Measurements from ENCODE around the gene FKBP1A. TPM values are rescaled to one million over a fixed set of nuclear protein-coding genes. Genes with fewer than 3 reads are reported as not detected.

Gene FKBP1A
- total and polyA plus RNA-seq, 9 of the 15 experiments (the other 6 are each of a cell fraction or from before 2014, with no cell fraction given) = 48.8 to 502 (median 89.6) TPM

- 0 out of 4 replicates have a peak, but pooled peaks of 1 of the 2 experiments have one; percentile 35 for TF ChIP-seq BCLAF1 (IDR thresholded peaks at IDR 0.05; ENCODE audit: borderline replicate concordance in 1 of 2, control insufficient read depth in 1 of 2, low read depth in 2 of 2, low read length in 1 of 2)
- no peak for TF ChIP-seq KAT7 (CRISPR knock-in tag; IDR thresholded peaks at IDR 0.05; ENCODE audit: borderline replicate concordance)
- TF ChIP-seq HEY1 (CRISPR knock-in tag; IDR thresholded peaks at IDR 0.05; ENCODE audit: borderline replicate concordance) = no peak
- TF ChIP-seq ZNF253 (CRISPR knock-in tag; conservative IDR thresholded peaks at IDR 0.05) = no peak
- no peak for TF ChIP-seq RFX5 (IDR thresholded peaks at IDR 0.05; ENCODE audit: low read depth, low read length)
- TF ChIP-seq USF1 (CRISPR knock-in tag; IDR thresholded peaks at IDR 0.05) = no peak
- TF ChIP-seq ZNF354B (CRISPR knock-in tag; IDR thresholded peaks at IDR 0.05) = no peak
- no peak for TF ChIP-seq RUNX1 (IDR thresholded peaks at IDR 0.05; ENCODE audit: low read depth)
- TF ChIP-seq FOXP4 (CRISPR knock-in tag; IDR thresholded peaks at IDR 0.05; ENCODE audit: borderline replicate concordance) = no peak
- TF ChIP-seq SAFB2 (IDR thresholded peaks at IDR 0.05; ENCODE audit: borderline replicate concordance, low read depth, low read length, severe bottlenecking) = no peak
- no peak for TF ChIP-seq SPI1 (IDR thresholded peaks at IDR 0.05; ENCODE audit: borderline replicate concordance, low read depth, low read length)
- TF ChIP-seq TRIM28 (IDR thresholded peaks at IDR 0.05) = no peak
- no peak for TF ChIP-seq OTX1 (CRISPR knock-in tag; IDR thresholded peaks at IDR 0.05)
- no peak for TF ChIP-seq ZNF764 (CRISPR knock-in tag; IDR thresholded peaks at IDR 0.05; ENCODE audit: low read depth)
- no peak for TF ChIP-seq ADNP (tag; IDR thresholded peaks at IDR 0.05)
- 0 out of 2 replicates have a peak, but pooled peaks have one; percentile 45 for TF ChIP-seq ZNF766 (CRISPR knock-in tag; conservative IDR thresholded peaks at IDR 0.05)
- TF ChIP-seq PHF21A (IDR thresholded peaks at IDR 0.05; ENCODE audit: borderline replicate concordance, low read depth) = no peak
- no peak for TF ChIP-seq CBFA2T3 (IDR thresholded peaks at IDR 0.05)
- peak; percentile 70 for TF ChIP-seq L3MBTL2 (IDR thresholded peaks at IDR 0.05)
- no peak for TF ChIP-seq TRIM25 (IDR thresholded peaks at IDR 0.05; ENCODE audit: borderline replicate concordance)
- TF ChIP-seq TAF9B (IDR thresholded peaks at IDR 0.05; ENCODE audit: partially characterized antibody) = no peak
Measured at GRCh38 chr20:1392693-1393506, at the start of gene FKBP1A (continued).

Measured in K562 (cell line).